NCI-H1417 treated with DMSO at 0.1 percent for 48 hours (cell line): ENCODE results near the gene BTBD18.

Experiments
- DNase-seq: peaks from one replicate; lab custom pipeline; 2025; lab: John Stamatoyannopoulos, UW

The BTBD18 gene

DNA sequence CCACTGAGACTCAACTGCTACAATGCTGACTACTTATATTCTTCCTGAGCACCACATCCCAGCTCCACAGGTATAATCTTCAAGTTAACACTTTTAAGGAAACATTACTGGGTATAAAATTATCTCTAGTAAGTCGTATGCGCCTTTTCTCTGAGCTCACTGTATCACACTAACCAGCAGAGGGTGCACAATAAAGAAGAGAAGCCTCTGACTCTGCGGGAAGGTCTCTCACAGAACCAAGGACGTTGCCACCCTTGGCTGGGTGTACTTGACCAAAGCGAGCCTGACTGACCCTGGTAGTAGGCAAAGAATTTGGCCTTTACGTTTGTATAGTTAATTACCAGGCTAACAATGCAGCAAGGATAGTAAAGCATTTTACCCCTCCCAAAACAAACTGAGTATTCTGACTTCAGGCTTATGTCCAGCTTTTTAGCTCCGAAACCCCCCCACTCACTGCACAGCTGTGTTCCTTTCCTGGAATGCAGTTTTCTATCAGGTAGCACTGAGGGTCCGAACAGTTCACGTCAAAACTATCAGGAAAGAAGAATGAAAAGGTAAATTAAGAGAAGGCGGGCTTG is at the start of gene BTBD18:
BTBD18 (minus strand) TSS at position 144 of the 578 bp plus-strand sequence. CDS start 631 bp downstream, outside the sequence.
- DNase-seq: no peak

DNA sequence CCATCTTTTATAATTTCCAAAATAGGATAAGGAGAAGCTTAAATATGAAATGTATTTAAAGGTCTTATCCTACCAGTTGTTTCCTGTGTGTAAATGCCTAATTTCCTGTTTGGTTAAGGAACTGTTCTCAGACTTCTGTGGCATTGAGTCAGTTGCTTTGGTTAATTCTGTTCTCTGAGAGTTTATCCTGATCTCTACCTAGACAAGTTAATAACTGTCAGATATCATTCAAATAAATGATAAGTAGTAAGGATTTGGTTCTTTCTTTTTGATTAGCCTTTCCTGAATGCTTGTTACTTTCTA is 49.5 kb upstream of the BTBD18 start:
- no peak for DNase-seq

GRCh38 chr11:57800444-57801182 is 49.0 kb upstream of the BTBD18 start:
- peak; percentile 90 for DNase-seq

GRCh38 chr11:57798905-57799559 is 47.4 kb upstream of the BTBD18 start:
- DNase-seq: no peak

GRCh38 chr11:57793351-57794115 is 41.9 kb upstream of the BTBD18 start:
- no peak for DNase-seq

DNA sequence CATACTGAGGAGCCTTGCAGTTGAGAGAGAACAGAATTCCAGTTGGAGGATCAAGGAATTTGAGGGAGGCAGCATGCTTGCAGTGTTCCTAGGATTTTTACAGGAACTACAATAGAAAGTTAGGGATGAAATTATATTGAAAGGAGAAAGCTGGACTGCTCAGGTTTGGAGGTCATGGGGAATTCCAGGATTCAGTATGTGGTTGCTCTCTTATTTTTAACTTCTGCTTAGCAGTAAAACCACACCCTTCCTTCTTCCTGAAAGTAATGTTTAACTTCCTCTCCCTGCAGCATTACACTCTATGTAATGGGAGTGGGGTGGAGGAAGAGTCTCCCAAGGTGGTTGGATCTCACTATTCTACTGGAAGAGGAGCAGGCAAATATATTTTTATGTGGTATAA is 41.3 kb upstream of the BTBD18 start:
- no peak for DNase-seq

DNA sequence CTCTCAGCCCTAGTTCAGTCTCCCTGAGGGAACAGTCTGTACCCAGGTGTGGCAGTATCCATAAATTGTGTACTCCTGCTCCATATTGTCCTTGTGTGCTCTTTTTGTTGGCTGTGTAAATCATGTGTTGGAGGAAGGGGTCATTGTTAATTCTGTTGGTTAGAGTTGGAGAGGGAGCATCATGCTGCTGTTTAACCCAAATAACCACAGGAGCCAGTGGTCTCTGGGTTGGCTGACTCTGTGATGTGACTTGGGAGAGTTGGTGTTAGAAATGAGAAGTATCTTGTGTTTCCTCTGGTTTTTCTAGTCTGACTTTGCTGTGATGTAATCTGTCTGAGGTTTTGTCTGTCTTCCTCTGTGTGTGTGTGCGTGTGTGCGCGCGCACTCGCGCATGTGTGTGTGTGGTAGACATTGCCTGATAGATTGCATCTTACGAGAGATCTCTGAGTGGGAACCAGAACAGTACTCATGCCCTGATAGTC is 40.5 kb upstream of the BTBD18 start:
- DNase-seq: no peak

DNA sequence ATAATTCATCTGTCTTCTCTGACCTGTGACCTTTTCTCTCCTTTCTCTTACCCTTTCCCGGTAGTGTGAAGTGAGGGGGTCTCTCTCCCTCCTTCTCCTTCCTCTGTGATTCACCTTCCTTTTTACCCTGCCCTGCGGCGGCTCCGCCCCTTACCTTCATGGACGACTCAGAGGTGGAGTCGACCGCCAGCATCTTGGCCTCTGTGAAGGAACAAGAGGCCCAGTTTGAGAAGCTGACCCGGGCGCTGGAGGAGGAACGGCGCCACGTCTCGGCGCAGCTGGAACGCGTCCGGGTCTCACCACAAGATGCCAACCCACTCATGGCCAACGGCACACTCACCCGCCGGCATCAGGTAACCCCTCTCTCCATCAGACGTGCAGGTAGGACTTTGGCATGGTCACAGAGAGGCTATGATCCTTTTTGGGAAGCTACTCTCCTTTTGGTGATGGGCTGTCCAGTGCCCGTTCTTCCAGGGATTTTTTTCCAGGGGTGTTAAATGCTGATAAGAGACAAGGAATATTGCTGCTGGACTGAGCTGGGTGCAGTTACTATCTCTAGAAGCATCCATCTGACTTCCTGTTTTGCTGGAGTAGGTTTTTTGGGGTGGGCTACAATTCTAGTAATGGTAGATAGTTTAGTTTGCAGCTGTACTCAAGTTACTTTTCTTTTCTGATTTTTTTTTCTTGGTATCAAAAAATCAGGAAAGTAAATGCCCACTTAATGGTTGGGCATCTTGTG is 39.9 kb upstream of the BTBD18 start:
- DNase-seq: no peak

GRCh38 chr11:57788703-57789088 is 37.1 kb upstream of the BTBD18 start:
- no peak for DNase-seq

GRCh38 chr11:57787920-57788702 is 36.5 kb upstream of the BTBD18 start:
- no peak for DNase-seq

- DNase-seq: no peak
Observed at GRCh38 chr11:57787006-57787604, 35.5 kb upstream of the BTBD18 start.

DNA sequence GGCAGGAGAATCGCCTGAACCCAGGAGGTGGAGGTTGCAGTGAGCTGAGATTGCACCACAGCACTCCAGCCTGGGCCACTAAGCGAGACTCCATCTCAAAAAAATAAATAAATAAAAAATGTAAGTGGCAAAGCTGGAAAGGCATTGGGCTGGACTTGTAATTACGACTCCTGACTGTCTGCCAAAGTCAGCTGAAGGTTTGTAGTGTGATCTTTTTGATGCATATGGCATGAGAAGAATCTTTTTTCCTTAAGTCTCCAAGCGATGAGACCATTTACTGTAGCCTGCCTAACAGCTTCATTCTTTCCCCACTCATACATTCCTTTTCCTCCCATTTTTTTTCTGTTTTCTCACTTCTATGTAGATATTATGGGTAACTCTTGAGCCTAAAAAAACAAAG is 34.8 kb upstream of the BTBD18 start:
- no peak for DNase-seq

- no peak for DNase-seq
Observed at GRCh38 chr11:57785072-57785471, 33.5 kb upstream of the BTBD18 start.

- DNase-seq: no peak
Observed at GRCh38 chr11:57781529-57781943, 29.9 kb upstream of the BTBD18 start.

DNA sequence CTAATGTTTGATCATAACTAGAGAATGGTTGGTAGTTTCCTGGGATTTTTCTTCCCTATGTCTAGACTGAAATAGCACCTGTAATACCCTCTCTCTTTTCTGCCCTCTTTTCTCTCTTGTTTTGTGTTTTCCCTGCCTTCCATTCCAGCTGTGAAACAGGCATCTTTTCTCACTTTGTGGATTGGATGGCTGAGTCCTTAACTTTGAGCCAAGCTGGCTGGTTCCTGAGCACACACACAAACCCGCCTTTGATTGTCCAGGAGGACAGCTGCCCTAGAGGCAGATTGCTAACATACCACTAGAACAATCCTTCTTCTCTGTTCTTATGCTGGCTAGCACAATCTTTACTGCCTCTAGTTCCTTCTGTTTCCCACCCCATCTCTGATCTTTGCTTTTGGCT is 27.7 kb upstream of the BTBD18 start:
- DNase-seq: no peak

DNA sequence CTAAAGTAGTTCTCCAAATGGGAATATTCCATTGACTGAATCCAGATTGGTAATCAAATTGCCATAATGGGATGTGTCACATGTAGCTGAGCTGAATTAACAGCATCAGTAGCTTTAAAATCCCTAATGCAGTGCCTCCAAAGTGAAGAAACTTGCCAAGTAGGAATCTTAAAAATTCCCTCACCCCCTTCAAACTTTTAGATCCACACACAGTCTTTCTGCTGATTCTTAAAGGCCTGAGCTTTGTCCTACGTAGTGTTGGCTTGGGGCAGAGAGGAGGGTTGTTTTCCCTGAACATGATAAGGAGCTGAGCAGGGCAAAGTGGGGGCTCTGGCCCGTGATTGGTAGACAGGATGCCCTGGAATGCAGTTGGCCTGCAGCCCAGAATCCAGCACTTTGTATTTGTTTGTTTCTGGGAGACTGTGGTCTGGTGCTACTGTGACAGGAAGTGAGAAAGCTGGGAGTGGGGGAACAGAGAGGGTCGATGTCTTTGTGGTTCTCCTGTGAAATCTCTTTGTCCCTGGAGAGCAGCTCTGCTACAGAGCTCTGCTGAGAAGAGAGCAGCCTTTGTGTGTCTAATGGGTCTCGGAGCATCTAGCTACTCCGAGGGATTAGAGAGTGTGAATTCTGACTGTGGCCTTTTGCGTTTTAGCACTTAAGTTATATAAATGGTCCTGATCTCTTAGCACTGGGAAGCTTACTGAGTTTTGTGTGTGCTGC is 26.9 kb upstream of the BTBD18 start:
- DNase-seq: no peak

GRCh38 chr11:57777969-57778317 is 26.3 kb upstream of the BTBD18 start:
- DNase-seq: no peak

- DNase-seq: no peak
Observed at GRCh38 chr11:57776577-57777210, 25.1 kb upstream of the BTBD18 start.

- DNase-seq: no peak
Observed at GRCh38 chr11:57776031-57776521, 24.5 kb upstream of the BTBD18 start.
